H1 (cell line): Measurements from ENCODE around the gene TRAF5. TPM values are rescaled to one million over a fixed set of nuclear protein-coding genes. Genes with fewer than 3 reads are reported as not detected.

Source experiments
- CTCF ChIA-PET: fragments of 300-600 bp; sonication (Branson Sonifier 250); formaldehyde crosslinking; loops from one replicate; lab custom pipeline; 2021; ENCODE audit not compliant: partially characterized antibody; lab: Charles Lee
- POLR2A ChIA-PET: fragments of 300-600 bp; sonication (Branson Sonifier 250); formaldehyde crosslinking; loops from one replicate; lab custom pipeline; 2021; ENCODE audit warnings: inconsistent platforms; ENCODE audit not compliant: partially characterized antibody; lab: Charles Lee
- DNase-seq, 2 experiments: peaks; one replicate each; pipeline versions ENCODE4 v3.0.0 to v3.0.0-alpha.2; 2010 to 2022; ENCODE audit warnings: low spot score in 2 of 2, low read depth in 1 of 2, mixed read lengths in 1 of 2
- FAIRE-seq: peaks from 2 replicates; lab custom pipeline; 2011; peaks lifted over from hg19 to GRCh38; lab: Jason Lieb, UNC
- H2AFZ ChIP-seq: 2 replicates; pipeline ENCODE4 v1.8.1; 2012; ENCODE audit warnings: low read length, inconsistent platforms
- H2AK5ac ChIP-seq: 2 replicates; pipeline ENCODE4 v1.6.1; 2013; ENCODE audit warnings: low read depth, low read length
- H2BK120ac ChIP-seq: replicated peaks from 2 replicates; pipeline ENCODE3; 2013; ENCODE audit warnings: low read depth, low read length, inconsistent platforms
- H2BK12ac ChIP-seq: 2 replicates; pipeline ENCODE4 v1.6.1; 2013; ENCODE audit warnings: low read depth, low read length
- H2BK15ac ChIP-seq: 2 replicates; pipeline ENCODE4 v1.6.1; 2013; ENCODE audit warnings: low read length
- H2BK20ac ChIP-seq: 2 replicates; pipeline ENCODE4 v1.6.1; 2013; ENCODE audit warnings: low read length
- H2BK5ac ChIP-seq: 2 replicates; pipeline ENCODE4 v1.6.1; 2013; ENCODE audit warnings: low read depth, low read length
- H3K14ac ChIP-seq: 2 replicates; pipeline ENCODE4 v1.6.1; 2013; ENCODE audit warnings: inconsistent platforms; ENCODE audit not compliant: insufficient read length
- H3K18ac ChIP-seq: 2 replicates; pipeline ENCODE4 v1.6.1; 2013; ENCODE audit warnings: low read length; ENCODE audit errors: extremely low read depth
- H3K23ac ChIP-seq: 2 replicates; pipeline ENCODE4 v1.6.1; 2013; ENCODE audit warnings: inconsistent platforms; ENCODE audit not compliant: insufficient read length
- H3K23me2 ChIP-seq: 2 replicates; pipeline ENCODE4 v1.6.1; 2013; ENCODE audit warnings: low read depth, low read length
- H3K27ac ChIP-seq: 2 replicates; pipeline ENCODE4 v1.6.1; 2011; ENCODE audit warnings: low read depth, low read length, inconsistent platforms
- H3K27me3 ChIP-seq, 4 experiments: replicated peaks in 1 of 4; 1 replicate in 1 of 4; 2 replicates in 3 of 4; pipeline versions ENCODE4 v1.6.1 to v1.8.1; 2011 to 2013; ENCODE audit warnings: low read length in 3 of 4, mild to moderate bottlenecking in 3 of 4, inconsistent platforms in 2 of 4, mixed read lengths in 2 of 4, moderate library complexity in 1 of 4; ENCODE audit not compliant: control insufficient read depth in 3 of 4, insufficient read depth in 3 of 4; ENCODE audit errors: extremely low read depth in 1 of 4
- H3K36me3 ChIP-seq, 4 experiments: 2 replicates each; pipeline versions ENCODE4 v1.6.1 to v1.8.1; 2011 to 2013; ENCODE audit warnings: mild to moderate bottlenecking in 4 of 4, low read length in 3 of 4, moderate library complexity in 2 of 4, control low read depth in 1 of 4, inconsistent platforms in 1 of 4; ENCODE audit not compliant: insufficient read depth in 4 of 4, control insufficient read depth in 2 of 4
- H3K4ac ChIP-seq: replicated peaks from 2 replicates; pipeline ENCODE3; 2013; ENCODE audit warnings: low read length, low read depth, mixed read lengths, inconsistent platforms; ENCODE audit not compliant: insufficient read length
- H3K4me1 ChIP-seq, 4 experiments: replicated peaks in 1 of 4; 1 replicate in 1 of 4; 2 replicates in 3 of 4; pipeline versions ENCODE4 v1.6.1 to v1.8.1; 2011 to 2013; ENCODE audit warnings: low read length in 3 of 4, inconsistent platforms in 2 of 4, mixed read lengths in 1 of 4; ENCODE audit not compliant: insufficient read depth in 4 of 4, control insufficient read depth in 3 of 4
- H3K4me2 ChIP-seq, 2 experiments: 2 replicates each; pipeline versions ENCODE4 v1.6.1 to v1.8.1; 2011 to 2013; ENCODE audit warnings: low read depth in 2 of 2, low read length in 2 of 2, control low read depth in 1 of 2, inconsistent platforms in 1 of 2, mild to moderate bottlenecking in 1 of 2; ENCODE audit not compliant: insufficient read depth in 1 of 2
- H3K4me3 ChIP-seq, 4 experiments: fragments of 200-600, 300-600 bp in 1 of 4; sonication (generic), shearing (Covaris generic), sonication (Bioruptor Twin) in 1 of 4; 2 replicates each; pipeline versions ENCODE4 v1.5.1 to v1.8.1; 2011 to 2016; ENCODE audit warnings: low read length in 4 of 4, low read depth in 3 of 4, control low read depth in 2 of 4, inconsistent platforms in 2 of 4, mild to moderate bottlenecking in 2 of 4, mixed read lengths in 1 of 4, moderate library complexity in 1 of 4; ENCODE audit not compliant: insufficient read depth in 2 of 4; ENCODE audit errors: extremely low read depth in 1 of 4
- H3K56ac ChIP-seq: replicated peaks from 2 replicates; pipeline ENCODE3; 2013; ENCODE audit warnings: low read depth, mild to moderate bottlenecking, mixed read lengths, low read length, inconsistent platforms; ENCODE audit not compliant: insufficient read length
- H3K79me1 ChIP-seq: 2 replicates; pipeline ENCODE4 v1.6.1; 2013; ENCODE audit warnings: low read depth, low read length, control low read depth
- H3K79me2 ChIP-seq, 2 experiments: 2 replicates each; pipeline versions ENCODE4 v1.6.1 to v1.8.1; 2012 to 2013; ENCODE audit warnings: low read length in 2 of 2, mild to moderate bottlenecking in 2 of 2, inconsistent platforms in 1 of 2; ENCODE audit not compliant: insufficient read depth in 2 of 2, control insufficient read depth in 1 of 2
- H3K9ac ChIP-seq, 4 experiments: replicated peaks in 1 of 4; 1 replicate in 1 of 4; 2 replicates in 3 of 4; pipeline versions ENCODE4 v1.6.1 to v1.8.1; 2011 to 2013; ENCODE audit warnings: low read depth in 3 of 4, low read length in 3 of 4, control low read depth in 2 of 4, mild to moderate bottlenecking in 2 of 4, moderate library complexity in 2 of 4, inconsistent platforms in 1 of 4; ENCODE audit errors: extremely low read depth in 1 of 4
- H3K9me3 ChIP-seq, 2 experiments: 2 replicates each; pipeline versions ENCODE4 v1.6.1 to v1.8.1; 2012 to 2013; ENCODE audit warnings: mild to moderate bottlenecking in 2 of 2, moderate library complexity in 2 of 2, control low read depth in 1 of 2, inconsistent platforms in 1 of 2, low read depth in 1 of 2, low read length in 1 of 2, mixed read lengths in 1 of 2; ENCODE audit not compliant: insufficient read depth in 2 of 2
- H4K20me1 ChIP-seq, 2 experiments: replicated peaks in 1 of 2; 2 replicates each; pipeline versions ENCODE3 to v1.8.1; 2011 to 2013; ENCODE audit warnings: inconsistent platforms in 2 of 2, low read length in 2 of 2, mild to moderate bottlenecking in 1 of 2; ENCODE audit not compliant: insufficient read depth in 2 of 2, control insufficient read depth in 1 of 2
- H4K5ac ChIP-seq: 2 replicates; pipeline ENCODE4 v1.6.1; 2013; ENCODE audit warnings: low read length, low read depth, mixed read lengths, inconsistent platforms; ENCODE audit not compliant: insufficient read length
- H4K8ac ChIP-seq: 2 replicates; pipeline ENCODE4 v1.8.0; 2013; ENCODE audit warnings: mild to moderate bottlenecking, moderate library complexity, low read length, inconsistent platforms; ENCODE audit not compliant: insufficient read depth; ENCODE audit errors: extremely low read depth
- H4K91ac ChIP-seq: replicated peaks from 2 replicates; pipeline ENCODE3; 2013; ENCODE audit warnings: low read length, mixed read lengths, inconsistent platforms; ENCODE audit not compliant: insufficient read length
- JUN ChIP-seq: IDR thresholded peaks from 2 replicates; pipeline ENCODE4 v1.6.1; 2011; ENCODE audit warnings: low read depth, mild to moderate bottlenecking, improper control_type of control experiment, low read length
- RXRA ChIP-seq: IDR thresholded peaks from 2 replicates; pipeline ENCODE4 v1.6.1; 2011; ENCODE audit warnings: low read depth, mild to moderate bottlenecking, low read length, moderate library complexity; ENCODE audit not compliant: insufficient read depth
- WGBS, 2 experiments: shearing (Covaris generic) in 1 of 2; methylation state at CpG; one replicate each; pipeline versions ENCODE4 v1.1.6 to v1.1.7; 2013 to 2015; ENCODE audit warnings: low lambda C conversion rate in 2 of 2, mixed read lengths in 2 of 2, inconsistent platforms in 1 of 2, low coverage in 1 of 2, missing lambda C conversion rate in 1 of 2; ENCODE audit not compliant: insufficient replicate concordance in 2 of 2, insufficient coverage in 1 of 2, insufficient read length in 1 of 2; ENCODE audit errors: extremely low coverage in 1 of 2, missing lambda C conversion rate in 1 of 2; 5-methylcytosine and 5-hydroxymethylcytosine counted together
- polyA plus RNA-seq, 7 experiments: library from polyadenylated mRNA; depleted of rRNA in 3 of 7; stranded (reverse) in 5 of 7; unstranded in 2 of 7; fragments of >200 nt in 5 of 7; fragments of 200-250 nt in 2 of 7; gene quantifications; 1 replicate in 5 of 7; 2 replicates in 1 of 7; 4 replicates in 1 of 7; pipeline versions ENCODE4 v1.2.1 to v1.2.3, GENCODE V29; 2011 to 2013; ENCODE audit warnings: missing spikeins in 2 of 7, mixed read lengths in 2 of 7
- total RNA-seq: library from RNA; stranded (reverse); fragmentation: NEBNext Ultra II Directional; extraction: Animal tissue kit (Norgen Biotek cat#: 25700); gene quantifications from 2 replicates; pipeline ENCODE4 v1.2.1, GENCODE V29; 2021

The TRAF5 gene
- total and polyA plus RNA-seq, 2 of the 8 experiments (the other 6 are each of a cell fraction or from before 2014, with no cell fraction given), result 13.0 to 17.1 TPM

DNA sequence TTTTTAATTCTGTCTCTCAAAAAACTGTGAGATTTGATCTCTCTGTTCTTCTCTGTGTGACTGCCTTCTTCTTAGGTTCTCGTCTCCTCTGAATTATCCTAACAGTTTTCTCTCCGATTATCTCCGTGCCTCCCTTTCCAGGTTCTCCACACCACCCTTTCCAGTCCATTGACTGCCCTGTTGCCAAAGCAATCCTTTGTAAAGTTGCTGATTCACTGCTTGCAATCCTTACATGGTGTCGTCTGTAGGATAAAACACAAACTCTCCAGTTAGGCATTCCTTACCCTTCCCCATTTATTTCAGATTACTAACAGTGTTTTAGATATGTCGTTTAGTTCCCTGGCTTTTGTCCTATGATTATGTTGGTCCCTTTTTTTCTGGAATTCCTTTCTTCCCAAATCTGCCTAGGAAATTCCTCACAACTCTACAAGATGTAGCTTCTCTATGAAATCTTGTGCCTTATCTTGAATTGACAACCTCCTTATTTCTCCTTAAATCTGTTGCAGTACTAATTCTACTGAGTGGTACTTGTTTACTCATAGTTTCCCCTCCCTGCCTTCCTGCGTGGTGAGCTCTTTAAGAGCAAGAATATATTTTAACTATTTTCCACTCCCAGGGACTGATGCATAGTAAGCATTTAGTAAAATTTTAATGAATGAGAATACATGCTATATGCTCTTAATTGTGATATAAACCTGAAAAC lies 45.2 kb upstream of the TRAF5 start:
- Histone ChIP-seq H3K27me3 (no peaks in the 10 kb centered on the region), H3K9me3 (no peaks in the 10 kb centered on the region), H2BK15ac (no peak overlapping the region), H4K5ac (no peak overlapping the region), H3K4me3 (no peak overlapping the region), H2AFZ (no peak overlapping the region), H3K14ac (no peak overlapping the region), H2AK5ac (no peak overlapping the region), H3K4ac (no peak overlapping the region), H2BK20ac (no peak overlapping the region), H3K23me2 (no peaks in the 10 kb centered on the region), H3K18ac (no peak overlapping the region), H2BK12ac (no peak overlapping the region), H2BK120ac (no peak overlapping the region), H3K23ac (no peak overlapping the region), H4K91ac (no peak overlapping the region), H4K20me1 (no peaks in the 10 kb centered on the region), H3K56ac (no peak overlapping the region), H3K9ac (no peak overlapping the region), H2BK5ac (no peak overlapping the region), H3K4me1 (no peaks in the 10 kb centered on the region), H3K79me2 (no peaks in the 10 kb centered on the region), H3K4me2 (no peak overlapping the region), H3K79me1 (no peaks in the 10 kb centered on the region), H4K8ac (no peak overlapping the region), H3K27ac (no peak overlapping the region), H3K36me3 (peaks cover 2 to 51% (median 27%) of the 10 kb centered on the region in 4 experiments; a peak in 7 of 8 replicates)
- no peak for TF ChIP-seq RXRA
- no peak for TF ChIP-seq JUN
- DNase-seq, result no peak
- POLR2A ChIA-PET, result no interaction called here
- FAIRE-seq, result no peak
- WGBS, 2 experiments, result 84% methylated on average over 6 of the region's 6 CpGs; no CpG with 5 or more reads in 1 of the 2 experiments
- CTCF ChIA-PET, result interaction anchor here (0.6 to 0.8 kb wide), 4 partner anchors 17 to 266 kb away, joined by 3 read pairs; no protein-coding TSS in a partner anchor
